Activated naive CD4-positive, alpha-beta T cell treated with anti-CD3 and anti-CD28 coated beads, Interleukin-2, amount 10 ng/mL, durations not matched to agents 7 days and 5 days (primary cell): Measurements from ENCODE around the gene CDS1.

Source experiments
- CTCF ChIA-PET: fragments of 350-600 bp; sonication (Branson Sonifier 250); formaldehyde crosslinking; loops from one replicate; lab custom pipeline; 2021; ENCODE audit warnings: antibody characterized with exemption; lab: Charles Lee
- DNase-seq: peaks from one replicate; pipeline ENCODE4 v3.0.0-alpha.2; 2020
- H3K27ac Mint-ChIP-seq: one replicate; pipeline ENCODE4 v1.8.0; 2021; ENCODE audit warnings: mild to moderate bottlenecking, moderate library complexity, mixed read lengths
- H3K27me3 Mint-ChIP-seq: one replicate; pipeline ENCODE4 v1.8.0; 2021; ENCODE audit warnings: mild to moderate bottlenecking, mixed read lengths
- H3K36me3 Mint-ChIP-seq: one replicate; pipeline ENCODE4 v1.8.0; 2021; ENCODE audit warnings: mixed read lengths
- H3K4me1 Mint-ChIP-seq: one replicate; pipeline ENCODE4 v1.8.0; 2021; ENCODE audit warnings: mixed read lengths
- H3K4me3 Mint-ChIP-seq: one replicate; pipeline ENCODE4 v1.8.0; 2021; ENCODE audit warnings: mild to moderate bottlenecking, moderate library complexity, mixed read lengths
- H3K9me3 Mint-ChIP-seq: one replicate; pipeline ENCODE4 v1.8.0; 2021; ENCODE audit warnings: mixed read lengths

The CDS1 gene

DNA sequence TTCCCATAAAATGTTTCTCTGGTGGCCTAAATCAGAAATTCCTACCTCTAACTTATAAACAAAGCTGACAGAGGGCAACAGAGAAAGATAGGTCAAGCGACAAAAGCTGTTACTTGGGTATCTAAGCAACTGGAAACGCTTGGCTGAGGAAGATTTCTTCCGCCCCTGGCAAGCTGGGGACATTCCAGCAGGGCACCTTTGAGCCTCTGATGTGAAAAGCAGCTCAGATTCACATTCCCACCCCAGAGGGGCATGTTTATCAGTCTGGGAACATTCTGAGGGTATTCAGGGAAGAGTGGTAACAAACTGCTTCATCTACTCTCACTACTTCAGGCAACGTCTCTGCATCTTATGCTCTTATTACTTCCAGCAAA is 3.5 kb upstream of the CDS1 start:
- no peak overlapping the region for H3K4me3 Mint-ChIP-seq
- H3K27me3 Mint-ChIP-seq, result peaks cover 36% of the 10 kb centered on the region
- CTCF ChIA-PET, result interaction anchor here (1.0 to 1.9 kb wide), 10 partner anchors 17 to 393 kb away, joined by 3 to 23 read pairs (median 4); partner anchors contain the start of gene WDFY3
- H3K36me3 Mint-ChIP-seq, result peaks cover 2% of the 10 kb centered on the region
- DNase-seq, result no peak
- peaks cover 18% of the 10 kb centered on the region for H3K4me1 Mint-ChIP-seq
- no peaks in the 10 kb centered on the region for H3K9me3 Mint-ChIP-seq
- no peak overlapping the region for H3K27ac Mint-ChIP-seq

DNA sequence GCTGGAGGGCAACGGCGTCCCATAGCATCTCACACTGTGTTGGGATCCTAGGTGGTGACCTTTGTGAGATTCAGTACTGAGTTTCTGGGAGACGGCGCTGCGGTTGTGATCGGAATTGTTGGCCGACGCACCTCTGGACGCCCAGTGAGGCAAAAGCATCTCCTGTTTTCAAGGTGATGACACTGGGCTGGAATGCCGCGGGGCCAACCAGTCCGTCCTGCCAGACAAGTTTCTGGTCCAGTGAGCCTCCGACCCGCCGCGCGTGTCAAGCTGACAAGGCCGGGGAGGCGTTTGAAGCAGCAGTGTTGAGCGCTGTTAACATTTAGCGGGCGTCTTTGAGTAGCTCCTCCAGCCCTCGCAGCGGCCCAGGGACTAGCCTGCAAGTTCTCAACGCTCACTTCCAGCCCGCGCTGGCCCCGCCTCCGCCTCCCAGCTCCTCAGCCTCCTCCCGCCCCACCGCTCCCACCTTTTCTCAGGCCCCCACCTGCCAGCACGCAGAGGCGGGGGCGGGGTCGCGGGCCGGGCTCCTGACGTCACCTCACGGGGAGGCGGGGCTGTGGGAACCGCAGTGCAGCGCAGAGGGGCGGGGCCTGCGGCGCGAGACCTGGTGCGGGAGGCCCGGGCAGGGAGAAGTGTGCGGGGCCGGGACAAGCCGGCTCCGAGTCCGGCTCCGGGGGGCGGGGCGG is 482 bp upstream of the CDS1 start:
- H3K4me1 Mint-ChIP-seq, result peaks cover 16% of the 10 kb centered on the region
- no peak overlapping the region for H3K27ac Mint-ChIP-seq
- peaks cover 47% of the 10 kb centered on the region for H3K27me3 Mint-ChIP-seq
- peaks cover 2% of the 10 kb centered on the region for H3K36me3 Mint-ChIP-seq
- H3K9me3 Mint-ChIP-seq, result peaks cover 3% of the 10 kb centered on the region
- H3K4me3 Mint-ChIP-seq, result peak overlapping the region; percentile 70
- CTCF ChIA-PET, result no interaction called here
- DNase-seq, result peak; percentile 92

DNA sequence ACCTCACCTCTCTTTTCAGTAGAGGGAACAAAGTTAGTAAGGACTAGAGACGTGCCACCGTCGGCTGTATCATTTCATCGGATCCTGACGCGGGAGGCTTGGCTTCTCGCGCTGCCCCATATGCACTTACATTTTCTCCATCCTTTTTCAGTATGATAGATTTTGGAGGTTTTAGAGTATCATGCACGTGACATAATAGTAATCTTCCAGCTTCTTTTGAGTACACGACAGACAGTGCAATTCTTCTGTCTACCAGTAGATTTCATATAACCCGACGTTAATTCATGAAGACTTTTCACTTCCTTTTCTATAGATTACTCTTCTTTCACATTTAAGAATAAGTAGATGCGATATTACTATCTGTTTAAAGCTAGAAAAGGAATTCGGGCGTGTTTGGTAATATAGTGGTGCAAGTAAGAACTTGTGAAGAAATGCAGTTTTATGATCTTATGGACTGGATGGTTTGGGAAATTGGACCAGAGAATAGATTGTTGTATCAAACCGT is 1.0 kb downstream of the CDS1 start:
- H3K9me3 Mint-ChIP-seq, result peaks cover 5% of the 10 kb centered on the region
- CTCF ChIA-PET, result no interaction called here
- peak overlapping the region; percentile 75 for H3K4me3 Mint-ChIP-seq
- H3K36me3 Mint-ChIP-seq, result peaks cover 2% of the 10 kb centered on the region
- H3K4me1 Mint-ChIP-seq, result peaks cover 16% of the 10 kb centered on the region
- peak overlapping the region; percentile 40 for H3K27ac Mint-ChIP-seq
- peaks cover 48% of the 10 kb centered on the region for H3K27me3 Mint-ChIP-seq
- no peak for DNase-seq

DNA sequence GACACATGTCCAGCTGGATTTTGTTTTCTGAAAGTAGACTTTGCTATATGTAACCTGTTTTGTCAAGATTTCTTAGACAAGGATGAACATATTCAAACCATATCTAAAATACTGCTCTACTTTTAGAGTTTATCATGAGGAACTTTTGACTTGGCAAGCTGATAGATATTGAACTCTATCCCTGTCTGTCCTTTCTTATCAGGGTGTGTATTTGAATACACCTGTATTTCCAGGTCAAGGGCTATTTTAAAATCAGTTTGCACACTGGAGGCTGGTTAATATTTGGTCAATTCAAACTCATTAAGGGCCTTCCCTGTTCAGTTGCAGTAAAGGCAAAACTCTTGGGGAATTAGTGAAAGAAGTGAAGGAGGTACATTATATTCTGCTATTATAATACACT is 2.3 kb downstream of the CDS1 start:
- Mint-ChIP-seq H3K4me3 (no peak overlapping the region), H3K4me1 (peaks cover 16% of the 10 kb centered on the region), H3K27ac (no peak overlapping the region), H3K9me3 (peaks cover 5% of the 10 kb centered on the region), H3K36me3 (peaks cover 2% of the 10 kb centered on the region), H3K27me3 (peaks cover 48% of the 10 kb centered on the region)
- CTCF ChIA-PET, result interaction anchor here (0.9 kb wide), 1 partner anchor 13 kb away, joined by 3 read pairs; no protein-coding TSS in a partner anchor
- DNase-seq, result no peak

DNA sequence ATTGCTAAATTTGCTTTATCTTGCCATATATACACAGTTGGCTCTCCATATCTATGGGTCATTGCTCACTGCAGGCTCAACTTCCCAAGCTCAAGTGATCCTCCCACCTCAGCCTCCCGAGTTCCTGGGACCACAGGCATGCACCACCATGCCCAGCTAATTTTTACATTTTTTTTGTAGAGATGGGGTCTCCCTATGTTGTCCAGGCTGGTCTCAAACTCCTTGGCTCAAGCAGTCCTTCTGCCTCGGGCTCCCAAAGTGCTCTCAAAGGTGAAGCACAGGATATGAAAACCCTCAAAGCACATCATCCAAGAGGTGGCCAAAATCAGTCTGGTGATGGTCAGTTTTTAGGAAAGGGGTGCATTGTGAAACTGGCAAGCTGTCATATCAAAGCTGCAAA is 11.8 kb downstream of the CDS1 start:
- Mint-ChIP-seq H3K9me3 (no peaks in the 10 kb centered on the region), H3K4me1 (no peaks in the 10 kb centered on the region), H3K4me3 (no peak overlapping the region), H3K27me3 (no peaks in the 10 kb centered on the region), H3K36me3 (no peaks in the 10 kb centered on the region), H3K27ac (no peak overlapping the region)
- CTCF ChIA-PET, result no interaction called here
- DNase-seq, result no peak

DNA sequence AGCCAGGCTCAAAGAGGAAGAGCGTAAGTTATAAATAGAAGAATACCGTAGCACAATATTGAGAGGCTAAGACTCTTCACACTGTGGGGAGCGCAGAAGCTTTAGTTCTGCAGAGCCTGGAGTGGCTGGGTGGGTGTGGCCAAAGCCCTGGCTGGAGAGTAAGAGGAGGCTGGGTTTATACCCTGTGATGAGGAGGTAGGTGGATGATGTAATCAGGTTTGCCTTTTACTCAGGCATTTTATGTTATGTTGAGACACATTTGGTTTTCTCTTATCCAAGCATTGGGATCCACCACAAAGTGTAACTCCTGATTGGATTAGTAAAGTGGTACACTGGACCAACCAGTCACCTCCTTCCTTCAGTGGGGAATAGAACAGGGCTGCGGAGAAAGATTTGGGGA is 13.9 kb downstream of the CDS1 start:
- Mint-ChIP-seq H3K4me1 (no peaks in the 10 kb centered on the region), H3K9me3 (no peaks in the 10 kb centered on the region), H3K36me3 (no peaks in the 10 kb centered on the region), H3K27ac (no peak overlapping the region), H3K27me3 (peaks cover 7% of the 10 kb centered on the region), H3K4me3 (no peak overlapping the region)
- DNase-seq, result no peak
- CTCF ChIA-PET, result interaction anchor here (1.7 kb wide), 1 partner anchor 18 kb away, joined by 5 read pairs; no protein-coding TSS in a partner anchor

DNA sequence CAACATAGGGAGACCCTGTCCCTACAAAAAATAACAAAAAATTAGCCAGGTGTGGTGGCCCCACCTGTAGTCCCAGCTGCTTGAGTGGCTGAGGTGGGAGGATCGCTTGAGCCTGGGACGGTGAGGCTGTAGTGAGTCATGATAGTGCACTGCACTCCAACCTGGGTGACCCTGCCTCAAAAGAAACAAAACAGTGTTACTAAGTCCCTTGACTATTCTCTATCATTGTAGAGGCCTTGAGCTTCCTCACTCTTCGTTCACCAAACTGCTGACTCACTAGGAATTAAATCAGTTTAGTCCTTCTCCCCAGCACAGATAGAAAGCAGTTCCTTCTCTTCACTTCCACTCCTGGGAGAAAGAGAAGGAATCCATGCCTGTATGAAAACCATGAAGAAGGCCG is 14.5 kb downstream of the CDS1 start:
- no peak overlapping the region for H3K4me3 Mint-ChIP-seq
- DNase-seq, result no peak
- peaks cover 7% of the 10 kb centered on the region for H3K27me3 Mint-ChIP-seq
- no peaks in the 10 kb centered on the region for H3K4me1 Mint-ChIP-seq
- H3K36me3 Mint-ChIP-seq, result no peaks in the 10 kb centered on the region
- CTCF ChIA-PET, result interaction anchor here (1.7 kb wide), 1 partner anchor 19 kb away, joined by 5 read pairs; no protein-coding TSS in a partner anchor
- no peaks in the 10 kb centered on the region for H3K9me3 Mint-ChIP-seq
- no peak overlapping the region for H3K27ac Mint-ChIP-seq

DNA sequence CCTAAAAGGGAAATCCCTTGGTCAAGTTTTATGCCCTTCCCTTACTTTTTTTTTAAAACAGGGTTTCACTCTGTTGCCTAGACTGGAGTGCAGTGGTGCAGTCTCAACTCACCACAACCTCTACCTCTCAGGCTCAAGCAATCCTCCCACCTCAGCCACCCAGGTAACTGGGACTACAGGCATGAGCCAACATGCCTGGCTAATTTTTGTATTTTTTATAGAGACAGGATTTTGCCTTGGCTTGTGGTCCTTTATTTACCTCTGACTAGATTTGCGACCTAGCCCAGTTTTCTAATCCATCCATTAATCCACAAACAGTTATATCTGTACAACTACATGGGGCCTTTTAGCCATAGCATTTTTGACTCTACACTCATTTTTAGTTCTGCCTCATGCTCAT is 23.7 kb downstream of the CDS1 start:
- Mint-ChIP-seq H3K4me1 (no peaks in the 10 kb centered on the region), H3K27ac (no peak overlapping the region), H3K27me3 (no peaks in the 10 kb centered on the region), H3K36me3 (no peaks in the 10 kb centered on the region), H3K9me3 (no peaks in the 10 kb centered on the region), H3K4me3 (no peak overlapping the region)
- CTCF ChIA-PET, result no interaction called here
- no peak for DNase-seq

DNA sequence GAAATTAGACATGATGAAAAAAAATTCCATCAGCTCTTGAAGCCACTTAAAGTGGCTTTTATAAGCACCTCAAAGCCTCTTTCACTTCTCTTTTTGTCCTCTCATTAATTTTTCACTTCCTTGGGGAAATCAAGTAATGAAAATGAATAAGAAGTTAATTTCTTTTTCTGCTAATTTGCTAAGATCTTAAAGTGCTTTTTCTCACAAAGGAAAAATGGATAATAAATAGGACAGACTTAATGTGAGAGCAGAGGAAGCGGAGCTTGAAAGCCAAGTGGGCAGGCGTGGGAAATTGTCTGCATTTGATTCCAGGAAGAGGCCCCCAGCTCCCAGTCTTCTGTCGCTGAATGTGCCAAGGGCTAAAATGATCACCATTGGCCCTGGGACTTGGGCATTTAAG is 28.6 kb downstream of the CDS1 start:
- Mint-ChIP-seq H3K4me1 (no peaks in the 10 kb centered on the region), H3K27me3 (no peaks in the 10 kb centered on the region), H3K36me3 (no peaks in the 10 kb centered on the region), H3K9me3 (no peaks in the 10 kb centered on the region), H3K27ac (no peak overlapping the region), H3K4me3 (no peak overlapping the region)
- CTCF ChIA-PET, result no interaction called here
- DNase-seq, result no peak

DNA sequence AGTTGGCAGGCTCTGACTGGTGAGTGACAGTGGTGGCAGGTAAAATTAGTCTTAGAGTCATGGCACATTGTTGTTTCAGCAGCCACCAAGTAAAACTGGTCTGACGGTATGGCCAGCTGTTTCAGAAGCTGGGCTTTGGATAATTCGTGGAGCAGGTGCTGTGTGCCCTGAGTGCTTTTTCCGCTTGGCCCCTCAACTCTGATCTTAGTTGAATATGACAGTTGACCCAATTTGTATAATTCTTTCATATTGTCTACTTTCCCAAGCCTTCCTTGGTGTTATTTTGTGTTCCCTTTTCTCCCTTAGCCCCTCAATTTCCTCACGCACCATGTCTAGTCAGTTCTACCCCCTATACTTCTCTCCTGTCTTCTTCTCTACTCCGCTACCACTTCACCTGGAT is 32.0 kb downstream of the CDS1 start:
- Mint-ChIP-seq H3K27ac (no peak overlapping the region), H3K4me3 (no peak overlapping the region), H3K4me1 (no peaks in the 10 kb centered on the region), H3K27me3 (no peaks in the 10 kb centered on the region), H3K36me3 (no peaks in the 10 kb centered on the region), H3K9me3 (no peaks in the 10 kb centered on the region)
- CTCF ChIA-PET, result no interaction called here
- DNase-seq, result no peak

DNA sequence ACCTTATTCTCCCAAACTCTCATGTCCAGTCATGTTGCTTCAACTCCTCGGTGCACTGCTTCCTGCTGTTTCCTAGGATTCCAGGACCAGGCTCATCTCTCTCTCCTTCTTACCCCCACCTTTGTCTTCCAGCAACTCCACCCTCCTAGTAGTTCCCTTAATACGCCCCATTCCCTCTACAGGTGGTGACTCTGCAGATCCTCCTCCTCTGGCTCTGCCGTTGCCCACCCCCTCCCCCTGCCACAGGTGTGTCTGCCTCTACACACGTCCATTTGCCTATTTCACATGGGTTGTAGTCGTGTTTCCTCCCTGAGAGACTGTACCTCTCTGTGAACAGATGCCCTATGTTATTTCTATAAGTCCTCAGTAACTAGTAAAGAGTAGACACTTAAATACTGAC is 32.4 kb downstream of the CDS1 start:
- Mint-ChIP-seq H3K4me1 (no peaks in the 10 kb centered on the region), H3K27me3 (no peaks in the 10 kb centered on the region), H3K9me3 (no peaks in the 10 kb centered on the region), H3K36me3 (no peaks in the 10 kb centered on the region), H3K4me3 (no peak overlapping the region), H3K27ac (no peak overlapping the region)
- CTCF ChIA-PET, result no interaction called here
- no peak for DNase-seq

DNA sequence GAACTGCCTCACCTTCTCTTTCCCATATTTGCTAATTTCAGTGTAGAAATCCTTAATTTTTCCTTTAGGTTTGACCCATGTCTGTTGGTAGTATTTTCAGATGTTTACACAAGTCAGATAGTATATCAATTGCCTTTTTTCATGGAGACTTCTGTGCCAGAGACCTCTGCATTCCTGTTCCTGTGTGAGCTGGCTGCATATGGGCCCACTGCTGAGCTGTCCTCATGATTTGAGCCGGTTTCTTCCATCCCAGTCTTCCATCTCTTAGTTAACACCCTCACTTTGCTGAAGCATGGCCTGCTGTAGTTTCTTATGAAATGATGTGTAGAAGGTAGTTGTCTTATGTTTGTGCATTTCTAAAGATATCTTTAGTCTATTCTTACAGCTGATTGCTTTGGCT is 40.0 kb downstream of the CDS1 start:
- Mint-ChIP-seq H3K36me3 (no peaks in the 10 kb centered on the region), H3K4me3 (no peak overlapping the region)
- CTCF ChIA-PET, result no interaction called here

DNA sequence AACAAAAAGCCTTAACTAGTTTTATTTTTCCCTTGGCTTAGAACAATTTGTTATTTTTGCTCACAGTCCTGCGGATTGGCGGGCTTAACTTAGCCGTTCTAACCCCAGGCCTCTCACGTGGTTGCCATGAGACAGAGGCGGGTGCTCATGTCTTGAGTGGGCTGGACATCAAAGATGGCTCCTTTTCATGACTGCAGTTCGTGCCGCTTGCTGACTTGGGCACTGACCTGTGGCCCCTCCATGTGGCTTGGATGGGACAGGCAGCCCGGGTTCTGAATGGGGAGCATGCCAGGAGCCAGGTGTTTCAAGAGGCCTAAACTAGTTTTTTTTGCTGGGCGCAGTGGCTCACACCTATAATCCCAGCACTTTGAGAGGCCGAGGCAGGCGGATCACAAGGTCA is 40.7 kb downstream of the CDS1 start:
- Mint-ChIP-seq H3K4me1 (no peaks in the 10 kb centered on the region), H3K9me3 (no peaks in the 10 kb centered on the region), H3K36me3 (no peaks in the 10 kb centered on the region), H3K27me3 (no peaks in the 10 kb centered on the region), H3K4me3 (no peak overlapping the region), H3K27ac (no peak overlapping the region)
- DNase-seq, result no peak
- CTCF ChIA-PET, result no interaction called here

More for the DNA sequence above, 40.0 kb downstream of the CDS1 start:
- no peaks in the 10 kb centered on the region for H3K4me1 Mint-ChIP-seq
- no peak for DNase-seq
- no peaks in the 10 kb centered on the region for H3K9me3 Mint-ChIP-seq
- H3K27ac Mint-ChIP-seq, result no peak overlapping the region
- no peaks in the 10 kb centered on the region for H3K27me3 Mint-ChIP-seq

DNA sequence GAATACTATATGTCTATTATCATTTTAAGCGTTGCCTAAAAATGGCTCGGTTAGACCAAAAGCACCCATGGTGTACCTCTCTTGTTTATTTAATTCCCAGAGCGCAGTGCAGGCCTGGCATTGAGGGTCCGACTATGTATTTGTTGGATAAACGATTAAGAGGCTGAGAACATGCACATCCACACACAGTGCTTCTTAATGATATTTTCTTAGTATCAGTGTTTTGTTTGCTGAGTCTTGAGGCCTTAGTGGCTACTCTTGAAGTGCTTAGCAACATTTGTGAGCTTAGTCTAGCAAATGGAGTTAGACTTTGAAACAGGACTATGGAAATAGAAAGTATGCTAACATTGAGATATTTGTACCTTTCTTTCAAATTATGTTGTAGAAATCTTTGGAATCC is 43.7 kb downstream of the CDS1 start:
- no peak overlapping the region for H3K27ac Mint-ChIP-seq
- no peak for DNase-seq
- H3K4me3 Mint-ChIP-seq, result no peak overlapping the region
- no peaks in the 10 kb centered on the region for H3K27me3 Mint-ChIP-seq
- H3K9me3 Mint-ChIP-seq, result no peaks in the 10 kb centered on the region
- H3K4me1 Mint-ChIP-seq, result no peaks in the 10 kb centered on the region
- no peaks in the 10 kb centered on the region for H3K36me3 Mint-ChIP-seq
- CTCF ChIA-PET, result no interaction called here

DNA sequence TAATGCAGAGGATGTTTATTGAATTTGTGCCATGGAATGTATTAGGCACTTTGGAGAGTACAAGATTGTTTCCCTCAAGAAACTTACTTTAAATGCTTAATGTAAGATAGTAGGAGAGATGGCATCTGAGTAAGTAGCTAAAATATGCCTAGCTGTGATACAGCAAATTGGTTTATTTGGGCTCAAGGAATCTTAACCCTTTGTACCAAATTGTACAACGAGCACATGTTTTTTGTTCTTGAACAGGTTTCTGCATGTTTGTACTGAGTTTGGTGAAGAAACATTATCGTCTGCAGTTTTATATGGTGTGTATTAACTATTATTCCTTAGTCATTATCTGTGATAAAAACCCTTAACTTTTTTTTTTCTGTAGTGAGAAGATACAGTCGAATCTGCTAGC is 48.6 kb downstream of the CDS1 start:
- Mint-ChIP-seq H3K9me3 (no peaks in the 10 kb centered on the region), H3K27ac (no peak overlapping the region), H3K4me1 (no peaks in the 10 kb centered on the region), H3K27me3 (peaks cover 4% of the 10 kb centered on the region), H3K36me3 (no peaks in the 10 kb centered on the region), H3K4me3 (no peak overlapping the region)
- CTCF ChIA-PET, result no interaction called here
- DNase-seq, result no peak
